GM19023 (cell line): Measurements from ENCODE around the gene LRP2.
"Not testable (repeated sequence)": the region's sequence is repeated elsewhere in the genome, so short reads cannot be mapped to it uniquely, and the experiment has no call there.

Experiments used
- ATAC-seq: cut with Tn5 transposase; IDR thresholded peaks from one replicate; pipeline ENCODE4 v1.9.1; 2021; ENCODE audit warnings: mild to moderate bottlenecking, moderate library complexity; ENCODE audit not compliant: unreplicated experiment

The LRP2 gene

GRCh38 chr2:169301596-169302335, 60.6 kb downstream of the LRP2 start:
- no peak for ATAC-seq

DNA sequence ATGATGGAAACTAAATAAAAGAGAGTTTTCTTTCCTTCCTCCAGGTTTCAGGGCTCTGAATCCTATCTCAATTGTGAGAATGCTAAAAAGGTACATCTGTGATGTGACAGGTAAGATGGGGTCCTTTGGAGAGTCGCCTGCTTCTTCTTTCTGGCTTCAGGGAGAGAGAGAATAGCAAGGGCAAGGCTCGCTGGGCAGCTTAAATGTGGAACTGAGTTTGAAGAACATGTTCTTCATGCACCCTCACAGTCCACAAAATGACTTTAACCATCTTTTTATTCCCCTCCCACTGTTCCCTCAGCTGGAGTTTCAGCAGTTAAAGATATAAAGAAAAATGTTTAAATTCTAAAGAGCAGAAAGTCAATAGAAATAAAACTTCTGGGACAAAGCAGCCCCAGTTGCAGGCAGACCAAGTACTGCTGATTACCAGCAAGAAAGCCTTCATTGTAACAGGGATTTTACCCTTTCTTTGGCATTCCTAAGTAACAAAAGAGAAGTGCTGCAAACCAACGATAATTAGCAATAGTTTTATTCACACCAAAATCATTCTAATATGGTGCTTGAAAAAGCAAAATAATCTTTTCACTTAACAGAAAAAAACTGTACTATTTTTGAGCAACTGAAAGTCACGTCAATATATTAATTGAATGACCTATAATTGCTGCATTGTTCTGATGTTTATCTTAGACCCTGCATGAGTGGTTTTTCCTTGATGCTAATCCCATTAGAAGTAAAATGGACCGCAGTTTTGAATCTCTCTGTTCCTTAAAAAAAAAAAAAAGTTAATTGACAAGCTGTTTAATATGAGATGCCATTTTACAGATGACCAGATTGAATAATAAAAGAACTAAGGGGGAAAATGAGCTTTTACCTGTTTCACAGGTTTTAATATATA, 61.5 kb downstream of the LRP2 start:
- no peak for ATAC-seq

DNA sequence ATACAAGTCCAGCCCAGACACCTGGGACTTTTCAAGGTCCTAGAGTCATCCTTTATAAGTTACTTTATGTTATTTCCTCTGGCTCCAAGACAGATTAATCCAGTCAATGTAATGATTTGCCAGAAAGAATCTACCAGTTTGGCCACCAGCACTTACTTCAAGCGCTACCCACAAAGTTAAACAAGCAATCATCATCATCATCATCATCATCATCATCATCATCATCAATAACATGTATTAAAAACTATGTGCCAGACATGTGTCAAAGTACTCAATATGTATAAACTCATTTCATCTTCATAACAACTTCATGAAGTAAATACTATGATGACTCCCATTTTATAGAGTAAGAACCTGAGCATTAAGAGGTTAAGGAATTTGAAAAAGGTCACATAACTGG, 64.3 kb downstream of the LRP2 start:
- ATAC-seq, result no peak

DNA sequence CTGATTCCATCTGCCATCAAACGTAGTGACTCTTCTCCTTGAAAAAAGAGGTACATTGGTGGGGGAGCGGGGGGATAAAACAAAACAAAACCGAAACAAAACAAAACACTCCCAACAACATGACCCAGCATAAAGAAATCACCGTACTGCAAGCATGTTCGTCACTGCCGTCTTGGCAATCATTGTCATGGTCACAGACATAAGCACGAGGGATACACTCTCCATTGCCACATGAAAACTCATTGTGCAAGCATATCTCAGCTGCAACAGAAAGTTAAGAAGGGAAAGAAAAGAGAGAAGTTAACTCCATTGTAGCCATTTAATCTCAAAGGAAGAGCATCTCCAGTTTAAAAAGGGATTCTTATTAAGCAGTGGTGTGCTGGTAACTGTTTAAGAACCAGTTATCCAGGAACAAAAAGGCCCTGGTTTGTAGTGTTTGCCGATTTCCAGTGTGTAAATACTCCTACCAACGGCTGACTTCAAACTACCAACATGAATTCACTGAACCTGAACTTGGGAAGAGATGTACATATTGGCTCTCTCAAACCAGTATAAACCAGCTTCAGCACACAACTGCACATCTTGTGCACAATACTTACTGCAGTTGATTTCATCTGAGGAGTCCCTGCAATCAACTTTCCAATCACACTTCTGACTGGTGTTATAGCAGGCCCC, 68.2 kb downstream of the LRP2 start:
- no peak for ATAC-seq

DNA sequence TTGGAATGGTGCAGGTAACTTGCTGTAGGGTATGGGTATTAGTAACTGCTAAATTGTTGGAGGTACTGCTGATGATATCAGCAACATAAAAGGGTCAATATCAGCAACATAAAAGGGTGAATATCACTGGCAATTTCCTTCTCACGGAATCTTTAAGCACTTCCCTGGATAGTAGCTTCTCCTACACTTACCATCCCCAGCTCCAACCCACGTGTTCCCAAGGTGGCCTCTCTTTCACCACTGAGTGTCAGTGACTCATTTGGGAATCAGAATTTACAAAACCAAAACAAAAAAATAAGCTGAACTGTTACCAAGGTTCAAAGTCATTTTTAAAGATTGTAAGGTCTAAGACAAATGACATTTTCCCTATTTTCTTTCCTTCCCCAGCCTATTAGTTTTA, 70.8 kb downstream of the LRP2 start:
- ATAC-seq, result no peak

GRCh38 chr2:169290433-169290832, 71.9 kb downstream of the LRP2 start:
- ATAC-seq, result no peak

- ATAC-seq, result no peak
Observed at GRCh38 chr2:169287666-169288065, 74.7 kb downstream of the LRP2 start.

DNA sequence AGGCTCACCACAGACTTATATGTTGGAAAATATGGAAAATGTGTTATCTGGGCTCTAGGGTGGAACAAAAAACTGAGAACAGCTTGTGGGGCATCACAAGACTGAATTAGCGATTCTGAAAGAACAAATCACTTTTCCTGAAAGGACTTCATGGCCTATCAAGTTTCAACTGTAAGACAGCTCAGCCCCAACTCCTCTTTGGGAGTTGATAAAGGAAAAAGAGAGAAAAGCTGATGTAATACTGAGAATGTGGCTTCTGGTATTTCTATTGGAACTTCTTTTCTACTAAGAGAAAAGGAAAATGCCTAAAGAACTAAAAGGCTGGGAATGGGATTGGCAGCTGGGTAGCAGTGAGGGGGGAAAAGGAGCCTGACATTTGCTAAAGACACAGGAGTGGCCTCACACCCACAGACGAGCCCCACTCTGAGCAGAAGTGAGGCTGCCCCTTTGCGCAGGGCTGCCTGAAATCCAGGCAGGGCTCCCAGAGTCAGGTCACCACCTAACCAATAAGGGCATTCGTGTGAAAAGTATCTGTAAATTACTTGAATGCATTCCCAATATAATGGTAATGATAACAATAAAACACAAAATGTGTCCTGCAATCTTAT, 75.6 kb downstream of the LRP2 start:
- ATAC-seq, result no peak

DNA sequence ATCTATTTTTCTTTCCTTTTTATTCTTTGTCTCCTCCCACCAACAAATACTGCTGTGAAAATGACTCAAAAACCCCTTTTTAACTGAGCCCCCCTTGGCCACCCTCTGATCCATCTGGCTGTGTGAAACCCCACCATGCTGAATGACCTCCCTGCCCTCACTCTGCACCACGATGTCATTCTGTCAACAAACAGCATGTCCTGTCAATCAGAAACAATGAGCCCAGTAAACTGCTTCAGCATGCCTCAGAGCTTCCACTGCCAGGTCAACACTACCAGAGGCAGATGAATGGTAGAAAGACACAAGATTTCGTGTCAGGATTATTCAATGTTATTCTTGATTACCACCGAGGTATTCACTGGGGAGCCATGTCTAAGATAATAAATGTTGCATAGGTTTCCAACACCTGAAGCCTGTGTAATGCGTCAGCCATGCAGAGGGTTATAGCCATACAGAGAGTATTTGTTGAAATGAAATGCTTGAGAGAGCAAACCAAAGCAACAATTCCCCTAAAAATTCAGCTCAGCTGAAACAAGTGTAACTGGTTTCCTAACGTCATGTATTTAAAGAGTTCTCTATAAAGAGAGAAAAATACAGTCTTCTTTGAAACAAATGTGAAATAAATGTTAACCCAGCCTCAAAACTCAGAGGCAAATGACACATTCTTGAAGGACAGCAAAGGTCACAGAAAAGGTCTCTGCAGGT, 76.7 kb downstream of the LRP2 start:
- ATAC-seq, result no peak

- ATAC-seq, result no peak
Observed at GRCh38 chr2:169280502-169280901, 81.8 kb downstream of the LRP2 start.

DNA sequence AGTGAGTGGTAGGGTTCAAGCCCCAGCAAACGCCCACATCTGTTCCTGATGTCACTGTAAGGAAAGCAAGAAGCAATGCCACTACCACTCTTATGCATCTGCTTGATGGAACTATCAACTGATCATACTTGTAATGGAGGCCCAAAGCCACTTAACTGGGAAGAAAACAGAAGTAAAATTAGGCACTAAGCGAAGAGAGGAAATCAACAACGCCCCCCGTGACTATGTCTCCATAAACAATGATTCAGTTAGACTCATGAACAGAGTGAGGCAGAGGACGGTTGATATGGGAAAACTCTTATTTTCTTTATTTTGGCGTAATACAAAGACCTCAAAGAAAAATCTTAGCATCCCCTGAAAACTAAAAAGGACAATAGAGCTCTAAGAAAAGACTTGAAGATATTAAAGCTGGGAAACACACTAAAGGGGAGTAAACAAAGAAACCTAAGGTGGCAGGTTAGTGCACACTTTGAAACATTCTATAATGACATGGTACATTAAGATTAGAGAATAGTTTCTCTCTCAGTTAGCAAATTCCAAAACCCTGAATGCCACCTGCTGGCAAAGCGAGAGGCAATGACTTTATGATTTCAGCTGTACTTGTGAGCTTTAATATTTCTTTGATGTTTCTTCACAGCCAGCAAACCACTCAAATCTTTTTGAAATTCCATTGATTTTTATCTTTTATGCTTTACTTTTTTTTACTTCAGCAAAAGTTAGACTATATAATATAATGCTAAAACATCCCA, 86.5 kb downstream of the LRP2 start:
- no peak for ATAC-seq

DNA sequence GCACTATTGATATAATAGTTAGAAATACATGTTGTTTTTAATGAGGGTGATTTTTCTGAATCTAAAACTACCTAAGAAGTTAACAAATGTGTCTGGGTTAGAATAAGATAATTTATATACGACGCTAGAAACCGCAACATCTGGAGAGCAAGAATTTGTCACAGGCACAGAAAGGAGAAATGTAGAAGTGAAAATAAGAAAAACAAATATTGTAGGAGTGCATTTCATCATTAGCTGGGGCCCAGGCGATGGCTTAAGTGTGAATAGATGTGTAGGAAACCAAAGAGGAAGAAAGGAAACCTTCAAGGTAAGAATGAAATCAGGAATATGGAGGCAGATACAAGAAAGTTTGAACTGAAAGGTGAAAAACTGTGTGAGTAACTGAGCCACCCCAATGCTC, 90.3 kb downstream of the LRP2 start:
- no peak for ATAC-seq

DNA sequence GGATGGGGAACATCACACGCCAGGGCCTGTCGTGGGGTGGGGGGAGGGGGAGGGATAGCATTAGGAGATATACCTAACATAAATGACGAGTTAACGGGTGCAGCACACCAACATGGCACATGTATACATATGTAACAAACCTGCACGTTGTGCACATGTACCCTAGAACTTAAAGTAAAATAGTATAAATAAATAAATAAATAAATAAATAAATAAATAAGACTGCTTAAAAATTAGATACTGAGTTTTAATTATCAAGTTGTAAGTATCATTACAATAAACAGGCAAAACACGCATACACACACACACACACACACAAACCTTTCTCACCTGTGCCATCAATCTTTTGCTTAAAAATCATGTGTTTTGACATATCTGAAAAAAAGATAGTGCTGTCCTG, 91.8 kb downstream of the LRP2 start:
- not testable (repeated sequence) for ATAC-seq

GRCh38 chr2:169265591-169265990, 96.7 kb downstream of the LRP2 start:
- ATAC-seq, result no peak

DNA sequence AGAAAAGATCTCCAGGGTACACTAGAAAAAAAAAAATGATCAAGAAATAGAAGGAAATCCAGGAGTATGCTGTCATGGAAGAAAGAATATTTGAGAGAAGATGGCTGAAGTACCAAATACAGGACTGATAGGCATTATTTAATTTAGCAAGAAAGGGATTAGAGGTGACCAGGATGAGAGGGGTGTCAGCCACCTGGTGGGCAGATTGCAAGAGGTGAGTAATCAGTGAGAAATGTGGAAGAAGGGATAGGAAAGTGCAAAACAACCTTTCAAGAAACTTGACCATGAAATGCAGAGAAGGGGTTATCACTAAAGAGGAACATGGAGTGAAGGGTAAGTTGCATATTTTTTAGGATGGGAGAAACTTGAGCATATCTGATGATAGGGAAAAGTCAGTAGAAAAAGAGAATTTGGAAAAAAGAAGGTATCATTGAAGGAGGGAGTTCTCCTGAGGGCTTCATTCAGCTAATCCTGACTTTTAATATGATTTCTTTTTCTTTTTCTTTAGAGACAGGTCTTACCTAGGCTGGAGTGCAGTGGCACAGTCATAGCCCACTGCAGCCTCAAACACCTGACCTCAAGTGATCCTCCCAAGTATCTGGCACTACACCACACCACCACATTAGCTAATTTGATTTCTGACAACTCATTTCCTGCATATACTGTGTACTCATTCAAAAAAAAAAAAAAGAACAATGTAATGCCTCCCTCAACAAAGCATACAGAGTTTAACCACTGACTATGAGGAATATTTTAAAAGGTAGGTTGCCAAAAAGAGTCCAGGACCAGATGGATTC, 101.3 kb downstream of the LRP2 start:
- no peak for ATAC-seq

GRCh38 chr2:169260246-169260645, 102.1 kb downstream of the LRP2 start:
- ATAC-seq, result no peak

GRCh38 chr2:169259402-169259801, 102.9 kb downstream of the LRP2 start:
- ATAC-seq, result no peak

- ATAC-seq, result no peak
Observed at GRCh38 chr2:169258045-169258601, 104.2 kb downstream of the LRP2 start.

- ATAC-seq, result no peak
Observed at GRCh38 chr2:169254774-169255173, 107.6 kb downstream of the LRP2 start.
